SK-N-MC (cell line): ENCODE measurements around the gene MFSD2A.
"Not testable (repeated sequence)": the region's sequence is repeated elsewhere in the genome, so short reads cannot be mapped to it uniquely, and the experiment has no call there.

Experiments used
- DNase-seq: peaks from one replicate; pipeline ENCODE4 v3.0.0-alpha.2; 2011; ENCODE audit warnings: low read depth, low spot score
- H3K27ac ChIP-seq: fragments of 200-600 bp; sonication (generic); 2 replicates; pipeline ENCODE4 v1.5.1; 2016; ENCODE audit warnings: mixed run types
- H3K36me3 ChIP-seq: fragments of 200-600 bp; sonication (generic); 2 replicates; pipeline ENCODE4 v1.6.1; 2017; ENCODE audit warnings: antibody characterized with exemption, low read length, mixed read lengths; ENCODE audit not compliant: insufficient read depth
- H3K4me3 ChIP-seq: fragments of 200-600 bp; sonication (generic); 2 replicates; pipeline ENCODE4 v1.5.1; 2016
- H3K9ac ChIP-seq: fragments of 200-600 bp; sonication (generic); 2 replicates; pipeline ENCODE4 v1.8.0; 2017; ENCODE audit warnings: mixed run types, mixed read lengths; ENCODE audit not compliant: insufficient read length
- H3K9me3 ChIP-seq: fragments of 200-600 bp; sonication (generic); 2 replicates; pipeline ENCODE4 v1.6.1; 2017; ENCODE audit warnings: low read depth, mild to moderate bottlenecking, antibody characterized with exemption, low read length, moderate library complexity, mixed read lengths
- EZH2 ChIP-seq: fragments of 200-600 bp; sonication (generic); IDR thresholded peaks from one replicate; pipeline ENCODE4 v1.6.1; 2017; ENCODE audit warnings: antibody characterized with exemption
- FOXP2 ChIP-seq: optimal IDR thresholded peaks from 2 replicates; pipeline ENCODE3; 2011; ENCODE audit warnings: mild to moderate bottlenecking, moderate library complexity; ENCODE audit not compliant: insufficient read depth; ENCODE audit errors: extremely low read length, control extremely low read depth
- POLR2AphosphoS5 ChIP-seq: IDR thresholded peaks from 2 replicates; pipeline ENCODE4 v1.6.1; 2012; ENCODE audit warnings: mild to moderate bottlenecking, low read depth, low read length, borderline replicate concordance

Gene MFSD2A

GRCh38 chr1:39971138-39971537 lies 16.2 kb downstream of the MFSD2A start:
- no peaks in the 10 kb centered on the region for H3K36me3 ChIP-seq
- no peak overlapping the region for H3K4me3 ChIP-seq
- DNase-seq = no peak
- H3K27ac ChIP-seq = no peak overlapping the region
- H3K9ac ChIP-seq = no peak overlapping the region
- TF ChIP-seq POLR2AphosphoS5 (no peak), EZH2 (no peak), FOXP2 (no peak)
- H3K9me3 ChIP-seq = no peaks in the 10 kb centered on the region

DNA sequence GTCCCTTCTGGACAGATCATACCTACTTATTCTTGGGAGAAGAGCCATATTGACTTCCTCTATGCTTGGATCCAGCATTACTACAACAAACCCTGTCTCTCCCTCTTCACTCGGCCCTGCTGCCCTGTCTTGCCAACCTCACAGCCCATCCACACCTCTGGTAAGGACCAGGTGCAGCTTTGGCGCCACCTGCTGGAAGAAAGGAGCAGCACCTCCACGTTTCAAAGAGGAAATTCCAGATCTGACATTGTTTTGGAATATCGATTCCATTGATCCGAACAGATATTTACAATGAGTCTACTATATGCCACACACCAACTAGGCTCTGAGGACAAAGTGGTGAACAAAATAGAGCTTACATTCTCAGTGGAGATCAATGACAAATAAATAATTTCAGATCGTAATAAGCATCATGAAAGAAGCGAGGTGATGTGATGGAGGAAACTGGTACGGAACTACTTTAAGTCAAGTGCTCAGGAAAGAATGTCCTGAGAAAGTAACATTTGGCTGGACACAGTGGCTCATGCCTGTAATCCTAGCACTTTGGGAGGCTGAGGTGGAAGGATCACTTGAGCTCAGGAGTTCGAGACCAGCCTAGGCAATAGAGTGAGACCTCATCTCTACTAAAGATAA lies 18.7 kb downstream of the MFSD2A start:
- TF ChIP-seq POLR2AphosphoS5 = no peak
- no peak for TF ChIP-seq EZH2
- TF ChIP-seq FOXP2 = no peak
- H3K9ac ChIP-seq = no peak overlapping the region
- DNase-seq = peak; percentile 5
- H3K27ac ChIP-seq = no peak overlapping the region
- no peaks in the 10 kb centered on the region for H3K9me3 ChIP-seq
- H3K36me3 ChIP-seq = no peaks in the 10 kb centered on the region
- no peak overlapping the region; the same call in 1 of the 2 replicates for H3K4me3 ChIP-seq

DNA sequence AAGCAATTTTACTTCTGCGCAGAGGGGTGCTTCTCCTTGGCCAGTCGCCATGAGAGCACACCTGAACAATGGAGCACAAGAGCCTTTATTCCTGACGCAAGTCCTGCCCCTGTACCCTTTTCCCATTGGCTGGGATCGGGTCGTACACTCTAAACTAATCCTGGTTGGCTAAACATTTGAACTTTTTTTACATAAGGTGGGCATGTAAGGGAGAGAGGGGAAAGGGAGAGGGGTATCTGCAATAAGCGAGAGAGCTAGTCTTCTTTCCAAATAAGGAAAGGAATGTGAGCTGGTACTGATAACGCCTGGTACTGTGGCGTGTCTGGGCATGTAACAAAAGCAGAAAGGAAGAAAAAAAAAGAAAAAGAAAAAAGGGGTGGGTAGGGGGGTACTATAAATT lies 21.8 kb downstream of the MFSD2A start:
- Histone ChIP-seq H3K36me3 (no peaks in the 10 kb centered on the region), H3K9ac (no peak overlapping the region), H3K9me3 (no peaks in the 10 kb centered on the region), H3K27ac (no peak overlapping the region), H3K4me3 (no peak overlapping the region)
- no peak for DNase-seq
- TF ChIP-seq POLR2AphosphoS5 = no peak
- TF ChIP-seq FOXP2 = no peak
- no peak for TF ChIP-seq EZH2

- no peak for DNase-seq
- no peak overlapping the region for H3K27ac ChIP-seq
- no peaks in the 10 kb centered on the region for H3K36me3 ChIP-seq
- H3K4me3 ChIP-seq = no peak overlapping the region
- no peaks in the 10 kb centered on the region for H3K9me3 ChIP-seq
- H3K9ac ChIP-seq = no peak overlapping the region
- TF ChIP-seq FOXP2 (no peak), EZH2 (no peak), POLR2AphosphoS5 (no peak)
Measured at GRCh38 chr1:39977202-39977601, 22.3 kb downstream of the MFSD2A start.

- Histone ChIP-seq H3K4me3 (no peak overlapping the region), H3K27ac (no peak overlapping the region), H3K36me3 (no peaks in the 10 kb centered on the region), H3K9ac (no peak overlapping the region), H3K9me3 (no peaks in the 10 kb centered on the region)
- TF ChIP-seq FOXP2 = no peak
- TF ChIP-seq POLR2AphosphoS5 = no peak
- TF ChIP-seq EZH2 = no peak
- DNase-seq = no peak
Measured at GRCh38 chr1:39979654-39980053, 24.7 kb downstream of the MFSD2A start.

GRCh38 chr1:39980555-39981313 lies 25.8 kb downstream of the MFSD2A start:
- Histone ChIP-seq H3K36me3 (no peaks in the 10 kb centered on the region), H3K9me3 (no peaks in the 10 kb centered on the region), H3K27ac (no peak overlapping the region), H3K9ac (no peak overlapping the region), H3K4me3 (no peak overlapping the region)
- no peak for DNase-seq
- no peak for TF ChIP-seq FOXP2
- TF ChIP-seq POLR2AphosphoS5 = no peak
- TF ChIP-seq EZH2 = no peak

- no peak for TF ChIP-seq EZH2
- H3K27ac ChIP-seq = no peak overlapping the region
- no peak overlapping the region for H3K9ac ChIP-seq
- no peak overlapping the region for H3K4me3 ChIP-seq
- H3K9me3 ChIP-seq = no peaks in the 10 kb centered on the region
- no peak for DNase-seq
- no peaks in the 10 kb centered on the region for H3K36me3 ChIP-seq
Measured at GRCh38 chr1:39981385-39981784, 26.4 kb downstream of the MFSD2A start.

DNA sequence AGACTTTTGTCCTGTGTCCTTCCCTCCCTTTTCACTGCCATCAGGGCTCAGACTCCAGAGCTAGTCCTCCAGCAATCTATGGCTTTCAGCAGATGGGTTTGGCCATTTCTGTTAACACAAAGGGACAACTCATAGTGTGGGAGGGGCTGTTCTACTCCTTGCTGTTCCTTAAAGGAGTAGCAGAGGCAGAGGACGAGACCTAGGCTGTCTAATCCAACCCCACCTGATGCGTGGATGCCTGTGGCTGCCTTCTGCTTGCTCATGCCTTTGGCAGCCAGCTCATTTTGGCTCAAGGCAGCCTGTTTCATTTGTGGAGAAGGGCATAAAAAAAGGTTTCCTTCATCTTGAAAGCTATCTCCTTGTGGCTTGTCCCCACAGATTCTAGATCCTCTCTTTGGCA lies 27.0 kb downstream of the MFSD2A start:
- H3K9me3 ChIP-seq = no peaks in the 10 kb centered on the region
- no peak overlapping the region for H3K9ac ChIP-seq
- H3K36me3 ChIP-seq = no peaks in the 10 kb centered on the region
- no peak overlapping the region for H3K4me3 ChIP-seq
- H3K27ac ChIP-seq = no peak overlapping the region
- DNase-seq = no peak
- TF ChIP-seq EZH2 = no peak
- no peak for TF ChIP-seq FOXP2
- TF ChIP-seq POLR2AphosphoS5 = no peak

GRCh38 chr1:39984480-39984879 lies 29.5 kb downstream of the MFSD2A start:
- H3K27ac ChIP-seq = not testable (repeated sequence)

More at GRCh38 chr1:39984480-39984879, 29.5 kb downstream of the MFSD2A start:
- H3K9ac ChIP-seq, H3K4me3 ChIP-seq, H3K36me3 ChIP-seq, H3K9me3 ChIP-seq, DNase-seq: not testable (repeated sequence)
